OCI-LY3 (cell line): ENCODE data around the gene GREM1.

ENCODE experiments used
- CTCF ChIP-seq: fragments of 200-600, 300-600 bp; sonication (generic); IDR thresholded peaks from 2 replicates; pipeline ENCODE4 v1.5.1; 2014; ENCODE audit warnings: antibody characterized with exemption, low read length, low read depth
- EZH2phosphoT487 ChIP-seq: fragments of 200-600 bp; shearing (Covaris generic); IDR thresholded peaks from 2 replicates; pipeline ENCODE4 v1.6.1; 2018; ENCODE audit warnings: antibody characterized with exemption, mixed run types, low read depth

- TF ChIP-seq CTCF (no peak), EZH2phosphoT487 (no peak)
Observed at GRCh38 chr15:32750979-32751378, 33.2 kb downstream of the GREM1 start.
